Upper lobe of left lung (tissue), 4 donors: ENCODE measurements around the gene NEURL1.

Source experiments
- CTCF ChIP-seq, 6 experiments: fragments of 450-650 bp in 4 of 6; fragments of 200-600 bp in 2 of 6; sonication (generic) in 2 of 6; IDR thresholded peaks; one replicate each; pipeline ENCODE4 v1.5.1; 2016 to 2019; ENCODE audit warnings: antibody characterized with exemption in 6 of 6
- EP300 ChIP-seq, 4 donors: sonication (generic); formaldehyde crosslinking; IDR thresholded peaks; one replicate each; pipeline ENCODE4 v1.5.1; 2017; ENCODE audit warnings: antibody characterized with exemption in 4 of 4, control low read depth in 2 of 4
- POLR2A ChIP-seq, 4 donors: fragments of 450-650 bp; IDR thresholded peaks; one replicate each; pipeline ENCODE4 v1.5.1; 2016 to 2017; ENCODE audit warnings: antibody characterized with exemption in 4 of 4, mild to moderate bottlenecking in 2 of 4
- POLR2AphosphoS5 ChIP-seq, 2 donors: sonication (generic); formaldehyde crosslinking; IDR thresholded peaks; one replicate each; pipeline ENCODE4 v1.5.1; 2017; ENCODE audit warnings: antibody characterized with exemption in 2 of 2

- TF ChIP-seq CTCF (IDR thresholded peaks at IDR 0.05): no peak
- no peak for TF ChIP-seq POLR2A (IDR thresholded peaks at IDR 0.05)
- TF ChIP-seq POLR2AphosphoS5 (IDR thresholded peaks at IDR 0.05): no peak
- TF ChIP-seq EP300 (IDR thresholded peaks at IDR 0.05): no peak
These were observed 46.3 kb upstream of the NEURL1 start for GRCh38 chr10:103447187-103447586.
